HG02870 (cell line): ENCODE data around the gene MAGEE1.

Experiments used
- ATAC-seq: cut with Tn5 transposase; IDR thresholded peaks from one replicate; pipeline ENCODE4 v1.9.1; 2021; ENCODE audit warnings: mild to moderate bottlenecking, moderate library complexity; ENCODE audit not compliant: unreplicated experiment

The MAGEE1 gene

GRCh38 chrX:76427560-76428242 is at the start of gene MAGEE1:
MAGEE1 (plus strand) TSS chrX:76427710; CDS start chrX:76427931, 221 bp downstream.
- ATAC-seq, result peak; percentile 86

- ATAC-seq, result no peak
Observed at GRCh38 chrX:76398970-76399369, 28.5 kb upstream of the MAGEE1 start.

- no peak for ATAC-seq
Observed at GRCh38 chrX:76407795-76408194, 19.7 kb upstream of the MAGEE1 start.

GRCh38 chrX:76420237-76420636 is 7.3 kb upstream of the MAGEE1 start:
- ATAC-seq, result no peak

GRCh38 chrX:76428243-76429130 is 977 bp downstream of the MAGEE1 start:
- ATAC-seq, result peak; percentile 43

- no peak for ATAC-seq
Observed at GRCh38 chrX:76433219-76433618, 5.7 kb downstream of the MAGEE1 start.

GRCh38 chrX:76434103-76434741 is 6.7 kb downstream of the MAGEE1 start:
- ATAC-seq, result no peak

- ATAC-seq, result no peak
Observed at GRCh38 chrX:76439188-76439587, 11.7 kb downstream of the MAGEE1 start.

- no peak for ATAC-seq
Observed at GRCh38 chrX:76453737-76454406, 26.4 kb downstream of the MAGEE1 start.

GRCh38 chrX:76454456-76454927 is 27.0 kb downstream of the MAGEE1 start:
- ATAC-seq, result peak; percentile 88

GRCh38 chrX:76477353-76477752 is 49.8 kb downstream of the MAGEE1 start:
- ATAC-seq, result no peak
